HG03025 (cell line): ENCODE measurements around the gene NETO1.

Experiments
- ATAC-seq: cut with Tn5 transposase; IDR thresholded peaks from one replicate; pipeline ENCODE4 v1.9.1; 2021; ENCODE audit warnings: mild to moderate bottlenecking, moderate library complexity; ENCODE audit not compliant: unreplicated experiment, low FRiP score

The NETO1 gene

GRCh38 chr18:72847771-72848170 lies 20.0 kb downstream of the NETO1 start:
- no peak for ATAC-seq

GRCh38 chr18:72846736-72847533 lies 20.9 kb downstream of the NETO1 start:
- ATAC-seq, result no peak

- no peak for ATAC-seq
Measured at GRCh38 chr18:72843743-72844142, 24.0 kb downstream of the NETO1 start.

- ATAC-seq, result no peak
Measured at GRCh38 chr18:72840109-72840508, 27.7 kb downstream of the NETO1 start.

GRCh38 chr18:72834731-72835130 lies 33.1 kb downstream of the NETO1 start:
- ATAC-seq, result no peak

- no peak for ATAC-seq
Measured at GRCh38 chr18:72833471-72833870, 34.3 kb downstream of the NETO1 start.

GRCh38 chr18:72830109-72830508 lies 37.7 kb downstream of the NETO1 start:
- no peak for ATAC-seq

GRCh38 chr18:72828601-72829000 lies 39.2 kb downstream of the NETO1 start:
- ATAC-seq, result no peak

- no peak for ATAC-seq
Measured at GRCh38 chr18:72826736-72827135, 41.1 kb downstream of the NETO1 start.

GRCh38 chr18:72823345-72823744 lies 44.4 kb downstream of the NETO1 start:
- ATAC-seq, result no peak

GRCh38 chr18:72822202-72822601 lies 45.6 kb downstream of the NETO1 start:
- ATAC-seq, result no peak

GRCh38 chr18:72820571-72820970 lies 47.2 kb downstream of the NETO1 start:
- no peak for ATAC-seq

- no peak for ATAC-seq
Measured at GRCh38 chr18:72819050-72819449, 48.7 kb downstream of the NETO1 start.

GRCh38 chr18:72811047-72811446 lies 56.7 kb downstream of the NETO1 start:
- no peak for ATAC-seq

- ATAC-seq, result no peak
Measured at GRCh38 chr18:72808680-72809079, 59.1 kb downstream of the NETO1 start.

GRCh38 chr18:72799106-72799505 lies 68.7 kb downstream of the NETO1 start:
- ATAC-seq, result no peak

GRCh38 chr18:72783530-72783929 lies 84.3 kb downstream of the NETO1 start:
- no peak for ATAC-seq

- no peak for ATAC-seq
Measured at GRCh38 chr18:72774914-72775313, 92.9 kb downstream of the NETO1 start.

- no peak for ATAC-seq
Measured at GRCh38 chr18:72772916-72773315, 94.9 kb downstream of the NETO1 start.

GRCh38 chr18:72768681-72769229 lies 99.0 kb downstream of the NETO1 start:
- ATAC-seq, result no peak

GRCh38 chr18:72762515-72763122 lies 105.2 kb downstream of the NETO1 start:
- ATAC-seq, result peak; percentile 75

GRCh38 chr18:72752220-72752619 lies 115.6 kb downstream of the NETO1 start:
- ATAC-seq, result no peak
